CD4-positive, alpha-beta T cell (primary cell): Measurements from ENCODE around the gene CCDC185. TPM values are rescaled to one million over a fixed set of nuclear protein-coding genes. Genes with fewer than 3 reads are reported as not detected.

Source experiments
- ATAC-seq: fragments of 200-7000 bp; cut with Tn5 transposase; one replicate; pipeline ENCODE4 v1.10.0; 2022; ENCODE audit warnings: mild to moderate bottlenecking; ENCODE audit not compliant: poor library complexity
- CTCF ChIA-PET: fragments of 350-600 bp; sonication (Branson Sonifier 250); formaldehyde crosslinking; loops from one replicate; lab custom pipeline; 2021; ENCODE audit warnings: antibody characterized with exemption, inconsistent platforms; lab: Charles Lee
- POLR2A ChIA-PET: fragments of 350-600 bp; sonication (Branson Sonifier 250); formaldehyde crosslinking; loops from one replicate; lab custom pipeline; 2021; ENCODE audit warnings: antibody characterized with exemption, inconsistent platforms; lab: Charles Lee
- DNase-seq, 14 experiments: peaks; one replicate each; pipeline ENCODE4 v3.0.0-alpha.2; 2013 to 2020; ENCODE audit warnings: mixed read lengths in 2 of 14
- H3K27ac ChIP-seq, 2 donors: one replicate each; pipeline versions ENCODE4 v1.5.1 to v1.7.0; 2013; ENCODE audit warnings: low read length in 2 of 2, low read depth in 1 of 2, mild to moderate bottlenecking in 1 of 2
- H3K27me3 ChIP-seq, 2 experiments: 1 replicate in 1 of 2; 2 replicates in 1 of 2; pipeline versions ENCODE4 v1.6.1 to v1.7.0; 2013; ENCODE audit warnings: low read length in 2 of 2, control low read depth in 1 of 2, mild to moderate bottlenecking in 1 of 2, moderate library complexity in 1 of 2; ENCODE audit not compliant: insufficient read depth in 2 of 2, control insufficient read depth in 1 of 2
- H3K36me3 ChIP-seq: one replicate; pipeline ENCODE4 v1.6.1; 2013; ENCODE audit warnings: low read length, control low read depth; ENCODE audit not compliant: insufficient read depth
- H3K4me1 ChIP-seq: one replicate; pipeline ENCODE4 v1.6.1; 2013; ENCODE audit warnings: low read length, control low read depth; ENCODE audit not compliant: insufficient read depth
- H3K4me3 ChIP-seq: one replicate; pipeline ENCODE4 v1.5.1; 2013; ENCODE audit warnings: mild to moderate bottlenecking, low read length, moderate library complexity
- H3K9me3 ChIP-seq, 2 experiments: 1 replicate in 1 of 2; 2 replicates in 1 of 2; pipeline versions ENCODE4 v1.6.1 to v1.7.0; 2013; ENCODE audit warnings: low read length in 2 of 2, mild to moderate bottlenecking in 2 of 2, control low read depth in 1 of 2, moderate library complexity in 1 of 2; ENCODE audit not compliant: control insufficient read depth in 1 of 2, insufficient read depth in 1 of 2
- H3K27ac Mint-ChIP-seq: one replicate; pipeline ENCODE4 v1.8.0; 2020; ENCODE audit warnings: mixed read lengths
- H3K27me3 Mint-ChIP-seq: one replicate; pipeline ENCODE4 v1.8.0; 2021; ENCODE audit warnings: mixed read lengths
- H3K36me3 Mint-ChIP-seq: one replicate; pipeline ENCODE4 v1.8.0; 2021; ENCODE audit warnings: low read depth, mixed read lengths
- H3K4me1 Mint-ChIP-seq: one replicate; pipeline ENCODE4 v1.8.0; 2021; ENCODE audit warnings: low read depth, mixed read lengths
- H3K4me3 Mint-ChIP-seq: one replicate; pipeline ENCODE4 v1.8.0; 2020; ENCODE audit warnings: mild to moderate bottlenecking, mixed read lengths
- H3K9me3 Mint-ChIP-seq: one replicate; pipeline ENCODE4 v1.8.0; 2020; ENCODE audit warnings: mixed read lengths
- CTCF ChIP-seq: fragments of 200-600 bp; IDR thresholded peaks from one replicate; pipeline ENCODE4 v1.8.0; 2022; ENCODE audit warnings: antibody characterized with exemption, mild to moderate bottlenecking
- intact Hi-C, 2 experiments: fragments of 100-400 bp; cut with DNase I in 1 of 2; cut with micrococcal nuclease in 1 of 2; formaldehyde crosslinking; loops; one replicate each; pipeline versions ENCODE4 v1.15.1 to v1.9.0; 2023 to 2025; cut with DNase I, micrococcal nuclease
- total RNA-seq, 174 experiments: library from RNA in 2 of 174; stranded (reverse) in 2 of 174; gene quantifications; one replicate each; pipeline ENCODE4 v1.2.3 and lab custom pipeline; 2021 to 2026

CCDC185 gene
- total RNA-seq, 2 experiments from 2014 or later: not detected

GRCh38 chr1:223402790-223403142 lies 9.6 kb downstream of the CCDC185 start:
- POLR2A ChIA-PET: no interaction called here
- Histone ChIP-seq H3K4me3 (no peak overlapping the region), H3K4me1 (peaks cover 3% of the 10 kb centered on the region), H3K27ac (no peak overlapping the region), H3K27me3 (no peaks in the 10 kb centered on the region), H3K9me3 (no peaks in the 10 kb centered on the region), H3K36me3 (no peaks in the 10 kb centered on the region)
- Mint-ChIP-seq H3K4me3 (no peak overlapping the region), H3K9me3 (peaks cover 8% of the 10 kb centered on the region), H3K27me3 (no peaks in the 10 kb centered on the region), H3K36me3 (no peaks in the 10 kb centered on the region), H3K4me1 (peaks cover 39% of the 10 kb centered on the region), H3K27ac (no peak overlapping the region)
- ATAC-seq (no peak), DNase-seq (no peak)
- CTCF ChIA-PET: no interaction called here
- no peak for TF ChIP-seq CTCF
- intact Hi-C loops: no loop called here

DNA sequence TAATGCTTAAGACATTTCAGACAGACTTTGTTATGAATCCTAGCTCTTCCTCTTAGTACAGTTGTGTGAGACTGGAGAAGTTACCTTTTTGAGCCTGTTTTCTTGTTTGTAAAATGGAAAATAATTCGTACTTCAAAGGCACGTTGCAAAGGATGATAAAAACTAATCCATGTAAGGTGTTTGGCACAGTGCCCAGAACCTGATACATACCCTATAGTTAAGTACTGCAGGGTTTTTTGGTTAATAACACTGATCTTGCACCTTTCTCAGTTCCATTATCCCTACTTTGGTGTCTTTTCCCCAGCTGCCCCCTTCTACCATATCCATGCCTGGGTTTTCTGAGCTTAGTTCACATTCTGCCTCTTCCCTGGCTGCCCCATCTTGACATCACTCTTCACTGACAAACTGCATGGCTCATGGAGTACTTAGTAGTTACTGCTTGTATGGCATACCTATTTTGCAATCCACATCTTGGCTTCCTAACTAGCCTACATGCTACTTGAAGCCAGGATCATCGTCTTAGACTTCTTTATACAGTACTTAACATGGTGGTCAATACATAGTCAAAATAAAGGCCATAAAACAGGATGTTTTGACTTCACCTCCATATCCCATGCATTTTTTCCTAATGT lies 10.1 kb downstream of the CCDC185 start:
- H3K36me3 ChIP-seq: no peaks in the 10 kb centered on the region
- H3K27ac ChIP-seq: no peak overlapping the region
- ChIA-PET POLR2A (no interaction called here), CTCF (no interaction called here)
- H3K4me3 Mint-ChIP-seq: no peak overlapping the region
- no peaks in the 10 kb centered on the region for H3K27me3 Mint-ChIP-seq
- H3K4me1 ChIP-seq: peaks cover 3% of the 10 kb centered on the region
- no peak overlapping the region for H3K27ac Mint-ChIP-seq
- DNase-seq (no peak), ATAC-seq (no peak)
- no peak for TF ChIP-seq CTCF
- no peaks in the 10 kb centered on the region for H3K9me3 ChIP-seq
- H3K9me3 Mint-ChIP-seq: peaks cover 8% of the 10 kb centered on the region
- H3K4me3 ChIP-seq: no peak overlapping the region
- no peaks in the 10 kb centered on the region for H3K27me3 ChIP-seq
- intact Hi-C loops: no loop called here
- H3K4me1 Mint-ChIP-seq: peaks cover 39% of the 10 kb centered on the region
- no peaks in the 10 kb centered on the region for H3K36me3 Mint-ChIP-seq

DNA sequence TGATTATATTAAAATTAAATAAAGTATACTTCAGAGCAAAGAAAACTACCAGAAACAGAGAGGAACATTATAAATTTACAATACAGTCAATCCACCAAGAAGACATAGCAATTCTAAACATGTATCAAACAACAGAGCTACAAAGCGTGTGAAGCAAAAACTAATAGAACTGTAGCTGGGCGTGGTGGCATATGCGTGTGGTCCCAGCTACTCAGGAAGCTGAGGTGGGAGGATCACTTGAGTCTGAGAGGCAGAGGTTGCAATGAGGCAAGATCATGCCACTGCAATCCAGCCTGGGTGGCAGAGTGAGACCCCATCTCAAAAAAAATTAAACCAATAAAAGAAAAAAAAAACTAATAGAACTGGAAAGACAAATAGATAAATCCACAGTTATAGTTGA lies 12.3 kb downstream of the CCDC185 start:
- intact Hi-C loops: no loop called here
- ATAC-seq: peak; percentile 61
- peaks cover 39% of the 10 kb centered on the region for H3K4me1 Mint-ChIP-seq
- POLR2A ChIA-PET: no interaction called here
- CTCF ChIA-PET: no interaction called here
- Histone ChIP-seq H3K36me3 (no peaks in the 10 kb centered on the region), H3K27ac (no peak overlapping the region), H3K27me3 (no peaks in the 10 kb centered on the region), H3K4me1 (peaks cover 3% of the 10 kb centered on the region), H3K4me3 (no peak overlapping the region), H3K9me3 (no peaks in the 10 kb centered on the region)
- peaks cover 8% of the 10 kb centered on the region for H3K9me3 Mint-ChIP-seq
- TF ChIP-seq CTCF: no peak
- H3K36me3 Mint-ChIP-seq: no peaks in the 10 kb centered on the region
- H3K27ac Mint-ChIP-seq: no peak overlapping the region
- DNase-seq: peak in 3 of 14 experiments; percentile 22 to 41 (median 32)
- H3K27me3 Mint-ChIP-seq: no peaks in the 10 kb centered on the region
- H3K4me3 Mint-ChIP-seq: no peak overlapping the region
